Measurements from ENCODE around the gene TMF1. TPM values are rescaled to one million over a fixed set of nuclear protein-coding genes. Genes with fewer than 3 reads are reported as not detected.

TMF1 gene
- polyA plus RNA-seq, 1 of the 3 experiments (the other 2 are of a cell fraction), result 3.2 TPM

DNA sequence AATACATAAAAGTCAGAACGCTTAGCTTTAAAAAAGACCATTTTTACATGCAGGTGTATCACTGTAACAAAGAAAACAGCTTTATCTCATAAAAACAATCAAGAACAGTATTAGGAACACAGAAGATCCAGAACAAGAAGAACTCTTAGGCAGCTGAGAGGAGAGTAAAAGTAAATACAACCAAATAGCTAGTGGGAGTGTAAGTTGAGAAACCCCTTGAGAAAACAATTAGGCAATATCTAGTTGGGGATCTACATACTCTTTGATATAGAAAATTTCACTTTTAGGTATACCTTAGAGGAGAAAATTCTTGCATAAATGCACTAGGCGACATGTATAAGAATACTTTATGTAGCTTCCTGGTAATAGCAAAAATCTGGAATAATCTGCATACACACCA is 7.5 kb downstream of the TMF1 start (continued):
- TF ChIP-seq, protein P1, sequence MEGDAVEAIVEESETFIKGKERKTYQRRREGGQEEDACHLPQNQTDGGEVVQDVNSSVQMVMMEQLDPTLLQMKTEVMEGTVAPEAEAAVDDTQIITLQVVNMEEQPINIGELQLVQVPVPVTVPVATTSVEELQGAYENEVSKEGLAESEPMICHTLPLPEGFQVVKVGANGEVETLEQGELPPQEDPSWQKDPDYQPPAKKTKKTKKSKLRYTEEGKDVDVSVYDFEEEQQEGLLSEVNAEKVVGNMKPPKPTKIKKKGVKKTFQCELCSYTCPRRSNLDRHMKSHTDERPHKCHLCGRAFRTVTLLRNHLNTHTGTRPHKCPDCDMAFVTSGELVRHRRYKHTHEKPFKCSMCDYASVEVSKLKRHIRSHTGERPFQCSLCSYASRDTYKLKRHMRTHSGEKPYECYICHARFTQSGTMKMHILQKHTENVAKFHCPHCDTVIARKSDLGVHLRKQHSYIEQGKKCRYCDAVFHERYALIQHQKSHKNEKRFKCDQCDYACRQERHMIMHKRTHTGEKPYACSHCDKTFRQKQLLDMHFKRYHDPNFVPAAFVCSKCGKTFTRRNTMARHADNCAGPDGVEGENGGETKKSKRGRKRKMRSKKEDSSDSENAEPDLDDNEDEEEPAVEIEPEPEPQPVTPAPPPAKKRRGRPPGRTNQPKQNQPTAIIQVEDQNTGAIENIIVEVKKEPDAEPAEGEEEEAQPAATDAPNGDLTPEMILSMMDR (IDR thresholded peaks at IDR 0.05), result no peak
- no peak for TF ChIP-seq TAF1 (IDR thresholded peaks at IDR 0.05; ENCODE audit: borderline replicate concordance, low read depth, low read length)
- TF ChIP-seq, protein P2, sequence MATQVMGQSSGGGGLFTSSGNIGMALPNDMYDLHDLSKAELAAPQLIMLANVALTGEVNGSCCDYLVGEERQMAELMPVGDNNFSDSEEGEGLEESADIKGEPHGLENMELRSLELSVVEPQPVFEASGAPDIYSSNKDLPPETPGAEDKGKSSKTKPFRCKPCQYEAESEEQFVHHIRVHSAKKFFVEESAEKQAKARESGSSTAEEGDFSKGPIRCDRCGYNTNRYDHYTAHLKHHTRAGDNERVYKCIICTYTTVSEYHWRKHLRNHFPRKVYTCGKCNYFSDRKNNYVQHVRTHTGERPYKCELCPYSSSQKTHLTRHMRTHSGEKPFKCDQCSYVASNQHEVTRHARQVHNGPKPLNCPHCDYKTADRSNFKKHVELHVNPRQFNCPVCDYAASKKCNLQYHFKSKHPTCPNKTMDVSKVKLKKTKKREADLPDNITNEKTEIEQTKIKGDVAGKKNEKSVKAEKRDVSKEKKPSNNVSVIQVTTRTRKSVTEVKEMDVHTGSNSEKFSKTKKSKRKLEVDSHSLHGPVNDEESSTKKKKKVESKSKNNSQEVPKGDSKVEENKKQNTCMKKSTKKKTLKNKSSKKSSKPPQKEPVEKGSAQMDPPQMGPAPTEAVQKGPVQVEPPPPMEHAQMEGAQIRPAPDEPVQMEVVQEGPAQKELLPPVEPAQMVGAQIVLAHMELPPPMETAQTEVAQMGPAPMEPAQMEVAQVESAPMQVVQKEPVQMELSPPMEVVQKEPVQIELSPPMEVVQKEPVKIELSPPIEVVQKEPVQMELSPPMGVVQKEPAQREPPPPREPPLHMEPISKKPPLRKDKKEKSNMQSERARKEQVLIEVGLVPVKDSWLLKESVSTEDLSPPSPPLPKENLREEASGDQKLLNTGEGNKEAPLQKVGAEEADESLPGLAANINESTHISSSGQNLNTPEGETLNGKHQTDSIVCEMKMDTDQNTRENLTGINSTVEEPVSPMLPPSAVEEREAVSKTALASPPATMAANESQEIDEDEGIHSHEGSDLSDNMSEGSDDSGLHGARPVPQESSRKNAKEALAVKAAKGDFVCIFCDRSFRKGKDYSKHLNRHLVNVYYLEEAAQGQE (IDR thresholded peaks at IDR 0.05; ENCODE audit: low read depth, low read length), result no peak

DNA sequence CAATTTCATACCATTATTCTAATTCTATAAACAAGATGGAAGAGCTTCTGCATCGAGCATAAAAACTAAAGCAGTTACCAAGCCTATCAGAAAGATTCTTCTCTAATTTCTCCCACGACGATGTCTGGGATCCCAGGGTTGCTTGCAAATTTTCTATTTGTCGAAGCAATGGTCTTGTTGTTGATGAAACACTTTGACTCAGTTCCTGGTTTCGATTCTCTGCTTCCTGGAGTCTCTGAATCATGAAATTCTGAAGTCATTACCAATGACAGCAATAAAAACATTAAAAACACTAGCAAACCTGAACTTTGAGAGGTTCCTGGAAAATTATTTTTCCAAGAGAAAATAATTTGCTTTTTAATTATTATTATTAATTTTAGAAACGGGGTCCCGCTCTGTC is 18.7 kb downstream of the TMF1 start:
- CTCF ChIA-PET, result no interaction called here
- peaks cover 72 to 76% of the 10 kb centered on the region in 2 experiments for H3K36me3 ChIP-seq (replicated peaks in 1 of 2; ENCODE audit: control insufficient read depth in 1 of 2, insufficient read depth in 2 of 2, low read length in 1 of 2)

More for the DNA sequence above, 18.7 kb downstream of the TMF1 start:
- peak overlapping the region; percentile 62; the same call in 1 of the 2 replicates for H3K4me2 ChIP-seq
- H3K27me3 ChIP-seq (ENCODE audit: insufficient read depth), result no peaks in the 10 kb centered on the region
- no peaks in the 10 kb centered on the region for H4K20me1 ChIP-seq (ENCODE audit: insufficient read depth)
- peaks cover 35% of the 10 kb centered on the region for H3K79me2 ChIP-seq (ENCODE audit: insufficient read depth)
- H3K9me2 ChIP-seq, result no peaks in the 10 kb centered on the region
- H3K4me3 ChIP-seq (ENCODE audit: low read depth in 2 of 2, low read length in 1 of 2), result no peak overlapping the region
- no peaks in the 10 kb centered on the region for H3K9me3 ChIP-seq
- POLR2A ChIA-PET, result no interaction called here
- H3K9ac ChIP-seq, result peak overlapping the region; percentile 46
- H3K27ac ChIP-seq (ENCODE audit: low read depth in 2 of 2, low read length in 1 of 2), result peak overlapping the region in 1 of 2 experiments; percentile 91; a peak in 2 of 4 replicates
- DNase-seq, result no peak
- H2AFZ ChIP-seq (ENCODE audit: low read depth), result no peak overlapping the region
- peaks cover 53% of the 10 kb centered on the region for H3F3A ChIP-seq (replicated peaks; ENCODE audit: insufficient read depth)
- 48% methylated on average over 7 of the region's 7 CpGs for WGBS (ENCODE audit: low lambda C conversion rate)
- TF ChIP-seq TCF12 (IDR thresholded peaks at IDR 0.05) (peak; percentile 37; the same call in 1 of the 2 replicates), EP300 (IDR thresholded peaks at IDR 0.05; ENCODE audit: borderline replicate concordance in 1 of 2, low read depth in 1 of 2, low read length in 1 of 2) (no peak), GATA2 (CRISPR knock-in tag; IDR thresholded peaks at IDR 0.05) (no peak), FOSL2 (IDR thresholded peaks at IDR 0.05; ENCODE audit: borderline replicate concordance, low read depth) (peak; percentile 53; the same call in 1 of the 2 replicates), FOXM1 (IDR thresholded peaks at IDR 0.05; ENCODE audit: low read depth) (no peak), JUND (IDR thresholded peaks at IDR 0.05) (0 out of 2 replicates have a peak, but pooled peaks have one; percentile 18), ELF1 (IDR thresholded peaks at IDR 0.05) (peak; percentile 54; the same call in 1 of the 2 replicates)
- TF ChIP-seq, protein P3, sequence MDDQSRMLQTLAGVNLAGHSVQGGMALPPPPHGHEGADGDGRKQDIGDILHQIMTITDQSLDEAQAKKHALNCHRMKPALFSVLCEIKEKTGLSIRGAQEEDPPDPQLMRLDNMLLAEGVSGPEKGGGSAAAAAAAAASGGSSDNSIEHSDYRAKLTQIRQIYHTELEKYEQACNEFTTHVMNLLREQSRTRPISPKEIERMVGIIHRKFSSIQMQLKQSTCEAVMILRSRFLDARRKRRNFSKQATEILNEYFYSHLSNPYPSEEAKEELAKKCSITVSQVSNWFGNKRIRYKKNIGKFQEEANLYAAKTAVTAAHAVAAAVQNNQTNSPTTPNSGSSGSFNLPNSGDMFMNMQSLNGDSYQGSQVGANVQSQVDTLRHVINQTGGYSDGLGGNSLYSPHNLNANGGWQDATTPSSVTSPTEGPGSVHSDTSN (IDR thresholded peaks at IDR 0.05), result peak; percentile 23; the same call in 1 of the 2 replicates
- TF ChIP-seq, protein P2 (IDR thresholded peaks at IDR 0.05; ENCODE audit: low read depth, low read length), result no peak
- TF ChIP-seq, protein P4, sequence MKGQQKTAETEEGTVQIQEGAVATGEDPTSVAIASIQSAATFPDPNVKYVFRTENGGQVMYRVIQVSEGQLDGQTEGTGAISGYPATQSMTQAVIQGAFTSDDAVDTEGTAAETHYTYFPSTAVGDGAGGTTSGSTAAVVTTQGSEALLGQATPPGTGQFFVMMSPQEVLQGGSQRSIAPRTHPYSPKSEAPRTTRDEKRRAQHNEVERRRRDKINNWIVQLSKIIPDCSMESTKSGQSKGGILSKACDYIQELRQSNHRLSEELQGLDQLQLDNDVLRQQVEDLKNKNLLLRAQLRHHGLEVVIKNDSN (IDR thresholded peaks at IDR 0.05; ENCODE audit: borderline replicate concordance, low read depth), result no peak
- peaks cover 0 to 20% of the 10 kb centered on the region in 2 experiments for H3K4me1 ChIP-seq (ENCODE audit: control insufficient read depth in 1 of 2, insufficient read depth in 2 of 2, low read depth in 1 of 2, low read length in 1 of 2)
